ENCODE results near the gene YY2.

The YY2 gene

GRCh38 chrX:21855937-21856415 is at the start of gene YY2:
Gene YY2 (plus strand): TSS chrX:21855987. CDS start chrX:21856485, 498 bp downstream.
- Histone ChIP-seq H3K9ac (ENCODE audit: low read length) (no peak within 1 kb of the TSS), H3K4me2 (ENCODE audit: low read depth, low read length, poor library complexity, severe bottlenecking) (no peak within 1 kb of the TSS), H3K27ac (ENCODE audit: low read depth, low read length) (no peak within 1 kb of the TSS), H3K4me3 (ENCODE audit: insufficient read depth, low read length, poor library complexity, severe bottlenecking) (no peak within 1 kb of the TSS), H3K27me3 (ENCODE audit: low read length) (no peaks in the 10 kb centered on the region), H3K9me3 (ENCODE audit: insufficient read depth, low read length) (no peaks in the 10 kb centered on the region), H3K9me2 (replicated peaks; ENCODE audit: insufficient read depth, low read length) (no peaks in the 10 kb centered on the region), H2AFZ (ENCODE audit: low read depth, low read length, severe bottlenecking) (no peak within 1 kb of the TSS), H3F3A (ENCODE audit: insufficient read depth) (no peaks in the 10 kb centered on the region), H3K79me2 (ENCODE audit: insufficient read depth, low read length) (no peaks in the 10 kb centered on the region), H4K20me1 (ENCODE audit: low read depth, low read length) (no peaks in the 10 kb centered on the region), H3K36me3 (ENCODE audit: low read length) (no peaks in the 10 kb centered on the region)
- no peak for TF ChIP-seq EZH2phosphoT487 (conservative IDR thresholded peaks at IDR 0.05; ENCODE audit: low read length)
- no peak for TF ChIP-seq CTCF (IDR thresholded peaks at IDR 0.05; ENCODE audit: insufficient read depth, low read length, poor library complexity, severe bottlenecking)

- H3K9ac ChIP-seq (ENCODE audit: low read length), result no peak overlapping the region
- H4K20me1 ChIP-seq (ENCODE audit: low read depth, low read length), result no peaks in the 10 kb centered on the region
- H3K9me2 ChIP-seq (replicated peaks; ENCODE audit: insufficient read depth, low read length), result no peaks in the 10 kb centered on the region
- no peaks in the 10 kb centered on the region for H3K79me2 ChIP-seq (ENCODE audit: insufficient read depth, low read length)
- no peak overlapping the region for H3K4me3 ChIP-seq (ENCODE audit: insufficient read depth, low read length, poor library complexity, severe bottlenecking)
- H3K4me2 ChIP-seq (ENCODE audit: low read depth, low read length, poor library complexity, severe bottlenecking), result no peak overlapping the region
- H3K9me3 ChIP-seq (ENCODE audit: insufficient read depth, low read length), result no peaks in the 10 kb centered on the region
- no peaks in the 10 kb centered on the region for H3K27me3 ChIP-seq (ENCODE audit: low read length)
- no peak overlapping the region for H3K27ac ChIP-seq (ENCODE audit: low read depth, low read length)
- H3F3A ChIP-seq (ENCODE audit: insufficient read depth), result no peaks in the 10 kb centered on the region
- no peaks in the 10 kb centered on the region for H3K36me3 ChIP-seq (ENCODE audit: low read length)
- H2AFZ ChIP-seq (ENCODE audit: low read depth, low read length, severe bottlenecking), result no peak overlapping the region
- no peak for TF ChIP-seq CTCF (IDR thresholded peaks at IDR 0.05; ENCODE audit: insufficient read depth, low read length, poor library complexity, severe bottlenecking)
- no peak for TF ChIP-seq EZH2phosphoT487 (conservative IDR thresholded peaks at IDR 0.05; ENCODE audit: low read length)
These were observed 49.1 kb upstream of the YY2 start for GRCh38 chrX:21806691-21807090.

GRCh38 chrX:21811832-21812231 is 44.0 kb upstream of the YY2 start:
- Histone ChIP-seq H3K4me2 (ENCODE audit: low read depth, low read length, poor library complexity, severe bottlenecking) (no peak overlapping the region), H3F3A (ENCODE audit: insufficient read depth) (no peaks in the 10 kb centered on the region), H3K27ac (ENCODE audit: low read depth, low read length) (no peak overlapping the region), H4K20me1 (ENCODE audit: low read depth, low read length) (no peaks in the 10 kb centered on the region), H3K36me3 (ENCODE audit: low read length) (no peaks in the 10 kb centered on the region), H3K9ac (ENCODE audit: low read length) (no peak overlapping the region), H3K4me3 (ENCODE audit: insufficient read depth, low read length, poor library complexity, severe bottlenecking) (no peak overlapping the region), H3K9me2 (replicated peaks; ENCODE audit: insufficient read depth, low read length) (no peaks in the 10 kb centered on the region), H3K79me2 (ENCODE audit: insufficient read depth, low read length) (no peaks in the 10 kb centered on the region), H3K9me3 (ENCODE audit: insufficient read depth, low read length) (no peaks in the 10 kb centered on the region), H3K27me3 (ENCODE audit: low read length) (no peaks in the 10 kb centered on the region), H2AFZ (ENCODE audit: low read depth, low read length, severe bottlenecking) (no peak overlapping the region)
- TF ChIP-seq CTCF (IDR thresholded peaks at IDR 0.05; ENCODE audit: insufficient read depth, low read length, poor library complexity, severe bottlenecking), result no peak
